Measurements from ENCODE around the gene PON2. TPM values are rescaled to one million over a fixed set of nuclear protein-coding genes. Genes with fewer than 3 reads are reported as not detected.

PON2 gene
- polyA plus RNA-seq, 1 experiment: 110 TPM

DNA sequence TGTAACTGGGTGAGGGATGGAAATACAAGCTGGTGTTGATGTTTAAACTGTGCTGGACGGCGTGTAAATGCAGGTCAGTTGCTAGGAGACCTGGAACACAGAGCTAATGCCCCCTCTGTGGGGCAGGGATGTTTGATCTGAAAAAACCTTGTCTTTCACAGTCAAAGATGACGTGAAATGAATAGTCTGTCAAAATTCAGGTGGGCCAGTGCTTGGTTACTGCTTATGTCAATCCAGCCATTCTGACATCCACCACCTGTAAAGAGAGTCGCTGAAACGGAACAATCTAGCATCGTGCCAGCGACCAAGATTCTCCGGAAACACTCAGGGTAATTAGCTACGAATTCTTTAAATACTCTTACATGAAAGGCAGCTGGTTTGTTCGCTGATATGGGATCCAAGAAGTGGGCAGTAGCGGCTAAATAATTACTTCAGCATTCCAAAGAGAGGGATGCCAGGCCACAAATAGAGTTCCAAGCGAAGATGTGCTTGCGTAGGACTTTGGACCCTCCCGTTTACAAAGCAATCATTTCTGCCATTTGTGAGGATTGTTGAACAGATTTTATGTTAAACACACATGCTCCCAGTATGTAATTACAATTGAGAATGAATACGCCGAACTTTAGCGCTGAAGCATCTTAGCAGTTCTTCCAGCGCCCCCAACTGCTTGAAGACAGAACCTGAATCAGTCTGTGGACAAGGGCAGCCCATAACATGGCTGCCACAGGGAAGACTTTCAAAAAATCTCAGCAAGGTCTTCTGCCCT is 43.6 kb upstream of the PON2 start:
- H3K27ac ChIP-seq (ENCODE audit: low read depth, low read length): no peak overlapping the region
- H3K27me3 ChIP-seq (ENCODE audit: control insufficient read depth, insufficient read depth, low read length): no peaks in the 10 kb centered on the region
- TF ChIP-seq, protein P1, sequence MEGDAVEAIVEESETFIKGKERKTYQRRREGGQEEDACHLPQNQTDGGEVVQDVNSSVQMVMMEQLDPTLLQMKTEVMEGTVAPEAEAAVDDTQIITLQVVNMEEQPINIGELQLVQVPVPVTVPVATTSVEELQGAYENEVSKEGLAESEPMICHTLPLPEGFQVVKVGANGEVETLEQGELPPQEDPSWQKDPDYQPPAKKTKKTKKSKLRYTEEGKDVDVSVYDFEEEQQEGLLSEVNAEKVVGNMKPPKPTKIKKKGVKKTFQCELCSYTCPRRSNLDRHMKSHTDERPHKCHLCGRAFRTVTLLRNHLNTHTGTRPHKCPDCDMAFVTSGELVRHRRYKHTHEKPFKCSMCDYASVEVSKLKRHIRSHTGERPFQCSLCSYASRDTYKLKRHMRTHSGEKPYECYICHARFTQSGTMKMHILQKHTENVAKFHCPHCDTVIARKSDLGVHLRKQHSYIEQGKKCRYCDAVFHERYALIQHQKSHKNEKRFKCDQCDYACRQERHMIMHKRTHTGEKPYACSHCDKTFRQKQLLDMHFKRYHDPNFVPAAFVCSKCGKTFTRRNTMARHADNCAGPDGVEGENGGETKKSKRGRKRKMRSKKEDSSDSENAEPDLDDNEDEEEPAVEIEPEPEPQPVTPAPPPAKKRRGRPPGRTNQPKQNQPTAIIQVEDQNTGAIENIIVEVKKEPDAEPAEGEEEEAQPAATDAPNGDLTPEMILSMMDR (IDR thresholded peaks at IDR 0.05; ENCODE audit: low read depth, low read length): peak; percentile 47
- no peak for DNase-seq (ENCODE audit: low read depth, low spot score)
- H3K9me3 ChIP-seq (ENCODE audit: control insufficient read depth, insufficient read depth, low read length): no peaks in the 10 kb centered on the region
- POLR2A ChIA-PET: no interaction called here
- CTCF ChIA-PET: interaction anchor here (0.6 to 5.3 kb wide), 14 partner anchors 8 to 1380 kb away, joined by 3 to 80 read pairs (median 8); partner anchors contain the start of gene ASB4
- no peak overlapping the region for H3K4me3 ChIP-seq (ENCODE audit: low read depth, low read length)

DNA sequence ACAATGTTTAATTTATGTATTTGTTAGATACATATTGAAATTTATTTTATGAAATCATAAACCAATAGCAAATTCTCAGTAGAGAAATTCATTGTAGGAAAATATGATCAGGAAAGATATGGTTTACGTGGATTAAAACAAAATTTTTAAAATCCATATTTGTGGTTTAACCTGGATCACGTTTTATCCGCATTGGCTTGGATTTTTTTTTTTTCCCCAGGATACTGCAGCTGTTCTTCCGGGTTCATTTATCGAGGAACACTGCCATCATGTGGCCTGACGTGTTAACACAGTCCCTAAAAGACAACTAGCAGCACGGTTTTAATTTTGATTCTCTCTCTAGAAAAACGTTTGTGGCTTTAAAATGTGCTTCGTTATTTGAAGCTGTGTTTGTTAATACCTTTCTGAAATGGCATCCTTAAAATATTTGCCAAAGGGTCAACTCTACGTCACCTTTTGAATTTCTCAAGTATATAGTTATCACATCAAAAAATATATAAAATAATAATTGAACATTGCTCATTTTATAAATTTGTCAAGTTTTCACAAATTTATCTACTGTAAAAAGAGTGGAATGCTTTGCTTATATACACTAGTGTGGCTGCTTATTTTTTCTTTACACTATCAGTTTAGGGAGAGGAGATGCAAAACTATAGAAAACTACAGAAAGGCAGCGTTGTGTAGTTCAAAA is 42.2 kb upstream of the PON2 start:
- POLR2A ChIA-PET: no interaction called here

DNA sequence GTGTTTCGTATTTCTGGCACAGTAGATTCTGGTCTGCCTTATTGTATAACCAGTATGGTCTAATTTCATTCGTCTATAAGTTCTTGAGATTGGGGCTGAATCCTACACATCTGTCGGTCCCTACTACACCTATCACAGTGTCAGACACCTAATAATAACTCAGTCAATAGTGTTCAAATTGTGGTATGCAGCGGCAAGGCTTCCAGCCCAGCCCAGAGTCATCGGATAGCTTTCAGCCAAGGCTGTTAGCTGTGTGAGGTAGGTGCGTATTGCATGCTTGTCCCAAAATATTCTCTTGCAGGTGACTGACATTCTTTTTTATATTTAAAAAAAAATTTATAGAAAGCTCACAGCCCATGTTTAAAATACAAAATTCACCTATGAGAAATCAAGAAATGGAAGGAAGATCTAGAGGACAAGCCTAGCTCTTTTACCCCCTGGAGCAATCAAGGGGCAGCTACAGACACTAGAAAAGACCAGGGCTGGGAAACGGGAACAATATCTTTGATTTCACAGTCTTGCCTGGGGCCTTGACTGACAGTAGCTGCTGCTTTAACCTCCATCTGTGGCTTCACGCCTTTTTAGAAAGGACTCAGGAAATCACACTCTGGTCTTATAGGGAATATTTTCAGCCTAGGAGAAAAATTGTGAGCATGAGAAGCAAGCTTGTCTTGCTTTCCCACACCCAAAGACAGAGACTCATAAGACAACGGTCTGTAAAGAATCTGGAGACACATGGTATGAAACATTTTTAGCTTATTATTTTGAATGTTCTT is 41.4 kb upstream of the PON2 start:
- Histone ChIP-seq H3K9me3 (ENCODE audit: control insufficient read depth, insufficient read depth, low read length) (no peaks in the 10 kb centered on the region), H3K27me3 (ENCODE audit: control insufficient read depth, insufficient read depth, low read length) (no peaks in the 10 kb centered on the region), H3K4me3 (ENCODE audit: low read depth, low read length) (no peak overlapping the region), H3K27ac (ENCODE audit: low read depth, low read length) (no peak overlapping the region)
- DNase-seq (ENCODE audit: low read depth, low spot score): no peak
- TF ChIP-seq, protein P1 (IDR thresholded peaks at IDR 0.05; ENCODE audit: low read depth, low read length): no peak
- ChIA-PET CTCF (interaction anchor here (0.5 to 5.3 kb wide), 63 partner anchors 9 to 1031 kb away, joined by 3 to 80 read pairs (median 4); partner anchors contain the start of genes ASB4 and PON2), POLR2A (interaction anchor here (0.5 kb wide), 1 partner anchor 935 kb away, joined by 3 read pairs; no protein-coding TSS in a partner anchor)

More for the DNA sequence above, 42.2 kb upstream of the PON2 start:
- no peaks in the 10 kb centered on the region for H3K9me3 ChIP-seq (ENCODE audit: control insufficient read depth, insufficient read depth, low read length)
- no peaks in the 10 kb centered on the region for H3K27me3 ChIP-seq (ENCODE audit: control insufficient read depth, insufficient read depth, low read length)
- peak; percentile 30 for DNase-seq (ENCODE audit: low read depth, low spot score)
- no peak overlapping the region for H3K27ac ChIP-seq (ENCODE audit: low read depth, low read length)
- CTCF ChIA-PET: interaction anchor here (0.5 to 5.3 kb wide), 72 partner anchors 9 to 1873 kb away, joined by 3 to 80 read pairs (median 4); partner anchors contain the start of genes ASB4 and PON2
- TF ChIP-seq, protein P1 (IDR thresholded peaks at IDR 0.05; ENCODE audit: low read depth, low read length): peak; percentile 84
- H3K4me3 ChIP-seq (ENCODE audit: low read depth, low read length): no peak overlapping the region

DNA sequence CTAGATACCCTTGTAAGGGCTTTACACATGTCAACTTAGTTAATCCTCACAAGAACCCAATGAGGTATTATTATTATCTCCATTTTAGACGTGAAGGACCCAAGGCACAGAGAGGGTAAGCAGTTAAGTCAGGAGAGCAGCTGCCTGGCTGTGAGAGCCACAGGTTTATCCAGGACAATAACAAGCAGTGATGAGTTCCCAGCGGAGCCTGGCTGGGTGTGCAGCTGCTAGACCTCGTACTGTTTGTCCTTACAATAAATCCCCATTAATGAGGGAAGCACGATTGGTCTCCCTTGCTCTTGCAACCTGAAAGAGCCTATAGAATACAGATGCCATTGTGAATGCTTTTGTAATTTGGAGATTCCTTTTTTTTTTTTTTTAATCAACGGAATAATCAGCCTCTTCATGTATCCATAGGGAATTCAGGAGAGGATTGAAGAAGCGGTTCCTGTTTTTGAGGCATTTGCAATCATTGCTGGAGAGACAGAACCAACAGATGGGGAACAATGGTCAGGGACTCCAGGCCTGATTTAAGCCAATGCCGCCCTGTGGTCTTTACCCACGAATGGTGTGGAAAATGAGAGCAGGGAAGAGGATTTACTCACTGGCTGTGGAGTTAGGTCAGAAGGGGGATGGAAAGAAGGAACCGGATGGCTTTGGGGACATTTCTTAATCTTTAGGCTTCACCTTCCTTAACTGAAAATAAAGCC is 38.6 kb upstream of the PON2 start:
- TF ChIP-seq, protein P1 (IDR thresholded peaks at IDR 0.05; ENCODE audit: low read depth, low read length): no peak
- no peak for DNase-seq (ENCODE audit: low read depth, low spot score)
- no peaks in the 10 kb centered on the region for H3K27me3 ChIP-seq (ENCODE audit: control insufficient read depth, insufficient read depth, low read length)
- CTCF ChIA-PET: no interaction called here
- POLR2A ChIA-PET: no interaction called here
- H3K27ac ChIP-seq (ENCODE audit: low read depth, low read length): no peak overlapping the region
- no peak overlapping the region for H3K4me3 ChIP-seq (ENCODE audit: low read depth, low read length)
- H3K9me3 ChIP-seq (ENCODE audit: control insufficient read depth, insufficient read depth, low read length): no peaks in the 10 kb centered on the region
